HEK293 (cell line): Measurements from ENCODE around the gene GBP7.

Experiments
- CTCF ChIP-seq: fragments of 450-650 bp; formaldehyde crosslinking; IDR thresholded peaks from 2 replicates; pipeline ENCODE4 v1.5.1; 2016; ENCODE audit warnings: missing biosample characterization, missing genetic modification characterization
- GLI4 ChIP-seq: fragments of 450-650 bp; formaldehyde crosslinking; IDR thresholded peaks from 2 replicates; pipeline ENCODE4 v1.5.1; 2016; ENCODE audit warnings: missing biosample characterization, missing genetic modification characterization
- HOXA7 ChIP-seq: sonication (generic); formaldehyde crosslinking; IDR thresholded peaks from 2 replicates; pipeline ENCODE4 v1.8.1; 2022; ENCODE audit warnings: missing genetic modification reagents, borderline replicate concordance
- TSHZ1 ChIP-seq: fragments of 450-650 bp; formaldehyde crosslinking; IDR thresholded peaks from 2 replicates; pipeline ENCODE4 v1.5.1; 2016; ENCODE audit warnings: missing biosample characterization, missing genetic modification characterization, borderline replicate concordance
- YY1 ChIP-seq: fragments of 450-650 bp; formaldehyde crosslinking; IDR thresholded peaks from 2 replicates; pipeline ENCODE4 v1.5.1; 2018; ENCODE audit warnings: missing biosample characterization, missing genetic modification characterization
- ZNF513 ChIP-seq: fragments of 450-650 bp; IDR thresholded peaks from 2 replicates; pipeline ENCODE4 v1.5.1; 2018; ENCODE audit warnings: missing biosample characterization, missing genetic modification characterization

GRCh38 chr1:89098857-89099256 lies 76.9 kb downstream of the GBP7 start:
- TF ChIP-seq TSHZ1 (tag by site-specific recombination) (no peak), CTCF (tag by site-specific recombination) (no peak), HOXA7 (CRISPR knock-in tag) (no peak), ZNF513 (tag by site-specific recombination) (no peak), GLI4 (tag by site-specific recombination) (no peak), YY1 (tag by site-specific recombination) (no peak)
